GM18868 (cell line): ENCODE results near the gene SUSD4.
"Not testable (repeated sequence)": the region's sequence is repeated elsewhere in the genome, so short reads cannot be mapped to it uniquely, and the experiment has no call there.

ENCODE experiments used
- ATAC-seq: cut with Tn5 transposase; IDR thresholded peaks from one replicate; pipeline ENCODE4 v1.9.1; 2021; ENCODE audit warnings: mild to moderate bottlenecking, moderate library complexity; ENCODE audit not compliant: unreplicated experiment

The SUSD4 gene

DNA sequence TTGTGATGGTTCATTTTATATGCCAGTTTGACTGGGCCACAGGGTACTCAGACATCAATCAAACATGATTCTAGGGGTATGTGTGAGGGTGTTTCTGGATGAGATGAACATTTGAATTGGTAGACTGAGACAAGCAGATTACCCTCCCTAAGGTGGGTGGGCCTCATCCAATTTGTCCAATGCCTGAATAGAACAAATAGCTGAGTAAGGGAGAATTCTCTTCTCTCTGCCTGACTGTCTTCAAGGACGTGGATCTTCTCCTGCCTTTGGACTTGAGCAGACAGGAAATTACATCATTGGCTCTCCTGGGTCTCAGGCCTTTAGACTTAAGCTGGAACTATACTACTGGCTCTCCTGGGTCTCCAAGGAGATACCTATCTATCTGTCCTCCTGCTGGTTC is 64.4 kb downstream of the SUSD4 start:
- no peak for ATAC-seq

DNA sequence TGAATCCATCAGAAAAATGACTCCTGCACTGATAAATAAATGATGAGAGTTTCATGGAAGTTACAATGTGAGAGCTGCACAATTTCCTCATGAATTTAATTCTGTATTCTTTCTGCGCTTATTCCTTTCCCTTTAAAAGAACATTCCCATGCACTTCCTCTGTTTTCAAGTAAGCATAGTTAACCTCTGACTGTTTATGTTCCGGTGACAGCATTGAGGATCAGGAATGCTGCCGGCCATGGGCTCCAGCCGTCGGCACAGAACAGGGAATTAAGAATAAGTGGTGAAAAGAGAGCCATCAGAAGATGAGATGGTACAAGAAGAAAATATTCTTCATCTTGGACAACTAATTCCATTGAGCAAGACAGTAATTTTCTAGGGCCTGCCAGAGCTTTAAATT is 65.3 kb downstream of the SUSD4 start:
- no peak for ATAC-seq

DNA sequence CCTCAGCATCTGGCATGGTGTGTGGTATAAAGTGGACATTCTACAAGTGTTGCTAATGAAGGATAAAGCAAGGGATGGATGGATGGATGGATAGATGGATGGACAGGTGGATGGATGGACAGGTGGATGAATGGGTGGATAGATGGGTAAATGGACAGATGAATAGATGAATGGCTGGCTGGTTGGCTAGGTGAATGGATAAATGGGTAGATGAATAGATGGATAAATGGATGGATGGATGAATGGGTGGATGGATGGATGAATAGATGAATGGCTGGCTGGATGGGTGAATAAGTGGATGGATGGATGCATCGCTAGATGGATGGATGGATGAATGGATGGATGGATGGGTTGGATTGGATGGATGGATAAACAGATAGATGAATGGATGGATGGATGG is 66.2 kb downstream of the SUSD4 start:
- ATAC-seq = no peak

- ATAC-seq = no peak
These were observed 72.2 kb downstream of the SUSD4 start for GRCh38 chr1:223291796-223292195.

DNA sequence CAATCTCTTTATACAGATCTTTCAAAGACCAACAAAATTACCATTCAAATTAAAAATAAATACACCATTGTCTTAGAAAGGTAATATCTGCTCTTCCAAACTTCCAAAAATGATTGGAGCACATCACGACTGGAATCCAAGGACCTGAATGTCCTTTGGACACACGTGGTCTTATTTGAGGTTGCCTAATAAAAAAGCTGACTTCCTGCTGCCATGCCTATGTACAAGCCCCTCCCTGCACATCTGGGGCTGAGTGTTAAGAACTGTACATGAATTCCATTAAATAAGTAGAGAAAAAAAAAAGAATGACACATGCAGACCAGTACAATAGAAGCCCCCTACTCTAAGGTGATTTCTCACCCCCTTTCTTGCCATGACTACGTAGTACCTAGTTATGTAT is 73.6 kb downstream of the SUSD4 start:
- no peak for ATAC-seq

GRCh38 chr1:223289621-223290020 is 74.4 kb downstream of the SUSD4 start:
- no peak for ATAC-seq

DNA sequence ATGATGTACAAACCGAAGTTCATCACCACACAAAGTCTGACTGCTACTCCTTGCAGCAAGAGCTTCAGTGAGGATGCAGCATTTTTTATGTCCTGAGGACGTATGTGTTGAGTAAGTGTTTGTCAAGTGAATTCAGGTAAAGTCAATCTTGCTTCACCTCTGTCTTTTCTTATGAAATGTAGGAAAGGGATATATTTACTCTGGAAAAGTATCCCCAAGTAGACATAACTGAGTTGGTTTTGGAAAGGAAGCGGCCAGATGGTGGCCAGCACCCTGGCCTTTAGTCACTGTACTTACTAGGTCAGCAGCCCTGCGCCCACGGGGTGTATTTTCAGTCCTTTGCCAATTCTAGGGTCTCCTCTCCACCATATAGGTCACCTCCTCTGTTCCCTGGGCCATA is 75.2 kb downstream of the SUSD4 start:
- ATAC-seq = no peak

GRCh38 chr1:223285452-223285851 is 78.5 kb downstream of the SUSD4 start:
- no peak for ATAC-seq

DNA sequence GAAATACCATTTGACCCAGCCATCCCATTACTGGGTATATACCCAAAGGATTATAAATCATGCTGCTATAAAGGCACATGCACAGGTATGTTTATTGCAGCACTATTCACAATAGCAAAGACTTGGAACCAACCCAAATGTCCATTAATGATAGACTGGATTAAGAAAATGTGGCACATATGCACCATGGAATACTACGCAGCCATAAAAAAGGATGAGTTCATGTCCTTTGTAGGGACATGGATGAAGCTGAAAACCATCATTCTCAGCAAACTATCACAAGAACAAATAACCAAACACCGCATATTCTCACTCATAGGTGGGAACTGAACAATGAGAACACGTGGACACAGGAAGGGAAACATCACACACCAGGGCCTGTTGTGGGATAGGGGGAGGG is 80.3 kb downstream of the SUSD4 start:
- not testable (repeated sequence) for ATAC-seq

DNA sequence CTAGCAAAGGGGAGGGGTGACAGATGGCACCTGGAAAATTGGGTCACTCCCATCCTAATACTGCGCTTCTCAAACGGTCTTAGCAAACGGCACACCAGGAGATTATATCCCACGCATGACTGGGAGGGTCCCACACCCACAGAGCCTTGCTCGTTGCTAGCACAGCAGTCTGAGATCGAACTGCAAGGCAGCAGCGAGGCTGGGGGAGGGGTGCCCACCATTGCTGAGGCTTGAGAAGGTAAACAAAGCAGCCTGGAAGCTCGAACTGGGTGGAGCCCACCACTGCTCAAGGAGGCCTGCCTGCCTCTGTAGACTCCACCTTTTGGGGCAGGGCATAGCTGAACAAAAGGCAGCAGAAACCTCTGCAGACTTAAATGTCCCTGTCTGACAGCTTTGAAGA is 85.7 kb downstream of the SUSD4 start:
- ATAC-seq = not testable (repeated sequence)

GRCh38 chr1:223276029-223276428 is 87.9 kb downstream of the SUSD4 start:
- no peak for ATAC-seq

DNA sequence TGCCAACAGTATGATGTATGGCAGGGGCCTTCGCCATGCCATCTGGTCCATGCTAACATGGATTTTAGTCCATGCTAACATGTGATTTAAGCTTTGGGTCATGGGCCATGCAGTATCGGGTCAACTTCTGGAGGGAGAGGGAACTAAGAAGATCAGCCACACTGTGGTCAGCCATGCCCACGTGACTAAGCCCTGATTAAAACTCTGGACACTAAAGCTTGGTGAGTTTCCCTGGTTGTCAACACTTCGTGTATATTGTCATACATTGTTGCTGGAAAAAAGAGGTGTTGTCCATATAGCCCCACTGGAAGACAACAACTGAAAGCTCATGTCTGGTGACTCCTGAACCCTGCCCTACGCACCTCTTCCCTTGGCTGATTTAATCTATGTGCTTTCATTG is 90.5 kb downstream of the SUSD4 start:
- ATAC-seq = no peak

DNA sequence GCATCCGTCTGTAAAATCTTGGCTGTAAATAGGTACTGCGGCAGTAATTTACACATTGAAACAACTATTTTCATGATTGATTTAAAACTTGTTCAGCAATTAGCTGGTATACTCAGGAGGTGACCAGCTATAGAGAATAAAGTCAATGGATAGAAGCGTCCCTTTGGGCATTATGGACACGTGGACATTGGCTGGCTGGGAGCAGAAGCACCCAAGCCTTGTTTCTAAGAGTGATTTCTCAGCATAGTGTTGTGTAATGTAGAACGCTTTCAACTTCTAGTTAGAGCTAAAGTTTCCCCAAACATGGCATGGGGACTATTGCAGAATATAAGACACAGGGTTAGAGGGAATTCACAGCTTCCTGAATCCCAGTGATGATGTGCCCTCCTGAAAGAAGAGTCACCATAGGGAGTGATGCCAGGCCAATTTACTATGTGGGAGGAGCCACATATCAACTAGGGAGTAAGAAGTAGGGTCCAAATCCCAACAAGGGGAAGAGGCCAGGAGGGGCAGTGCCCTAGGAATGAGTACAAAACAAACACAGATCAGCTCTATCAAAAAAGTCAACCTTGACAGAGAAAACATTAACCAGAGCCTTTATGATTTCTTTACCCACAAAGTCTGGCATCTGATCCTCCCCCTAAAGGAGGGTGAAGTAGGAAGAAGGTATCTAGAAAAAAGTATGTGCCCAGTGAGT is 92.7 kb downstream of the SUSD4 start:
- no peak for ATAC-seq

DNA sequence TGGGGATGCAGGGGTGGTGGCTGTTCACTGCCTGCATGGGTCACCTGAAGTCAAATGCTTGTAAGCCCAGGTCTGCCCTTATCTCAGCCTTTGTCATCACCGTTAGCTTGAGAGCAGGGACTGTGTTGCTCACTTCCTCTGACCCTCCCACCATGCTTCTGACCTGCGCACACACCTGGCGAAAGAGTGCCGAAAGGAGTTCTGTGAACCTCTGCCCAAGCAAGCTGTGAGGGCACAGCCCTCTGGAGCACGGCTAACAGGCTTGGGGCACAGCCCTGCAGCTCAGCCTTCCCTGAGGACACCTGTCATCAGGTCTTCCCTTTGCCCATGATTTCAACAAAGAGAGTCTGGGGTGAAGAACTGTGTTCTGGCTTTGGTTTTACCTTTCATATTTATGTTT is 93.8 kb downstream of the SUSD4 start:
- ATAC-seq = no peak

DNA sequence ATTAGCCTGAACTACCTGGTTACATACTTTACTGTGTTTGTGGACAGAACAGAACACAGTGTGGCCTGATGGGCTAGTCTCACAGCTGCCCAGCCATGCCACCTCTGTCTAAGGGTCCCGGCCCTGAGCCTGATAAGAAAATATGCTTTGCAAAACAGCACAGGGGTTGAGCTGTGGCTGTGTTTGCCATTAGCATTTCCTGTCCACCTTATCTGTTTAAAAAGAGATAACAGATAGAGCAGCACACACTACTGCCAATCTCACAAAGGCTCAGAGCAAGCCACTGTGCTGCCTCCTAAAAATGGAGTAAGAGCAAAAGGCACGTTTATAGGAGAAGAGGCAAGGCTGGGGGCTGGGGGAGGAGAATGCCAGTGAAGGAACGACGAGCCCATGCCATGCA is 95.0 kb downstream of the SUSD4 start:
- ATAC-seq = no peak

DNA sequence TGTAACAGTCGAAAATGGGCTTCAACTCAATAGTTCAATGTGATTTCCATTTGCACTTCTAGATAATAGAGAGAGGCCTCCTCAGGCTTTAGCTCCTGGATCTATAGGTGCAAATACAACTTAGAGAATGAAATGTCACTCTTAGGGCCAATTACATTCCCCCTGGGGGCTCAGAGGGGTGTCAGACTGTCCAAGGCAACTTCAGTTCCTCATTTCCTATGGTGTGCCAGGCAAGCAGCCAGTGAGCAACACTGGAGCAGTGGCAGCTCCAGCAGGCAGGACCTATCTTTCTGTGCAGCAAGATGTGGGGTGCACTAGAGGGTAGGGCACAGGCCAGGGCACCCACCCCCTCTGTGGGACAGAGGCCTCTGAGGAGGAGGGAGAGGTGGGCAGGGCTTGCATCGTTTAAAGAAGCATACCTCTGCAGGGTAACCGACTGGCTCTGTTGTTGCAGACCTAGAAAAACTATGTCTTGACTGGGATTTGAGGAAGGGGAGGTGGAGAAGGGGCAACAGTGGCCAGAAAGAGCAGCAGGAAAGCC is 97.3 kb downstream of the SUSD4 start:
- no peak for ATAC-seq

DNA sequence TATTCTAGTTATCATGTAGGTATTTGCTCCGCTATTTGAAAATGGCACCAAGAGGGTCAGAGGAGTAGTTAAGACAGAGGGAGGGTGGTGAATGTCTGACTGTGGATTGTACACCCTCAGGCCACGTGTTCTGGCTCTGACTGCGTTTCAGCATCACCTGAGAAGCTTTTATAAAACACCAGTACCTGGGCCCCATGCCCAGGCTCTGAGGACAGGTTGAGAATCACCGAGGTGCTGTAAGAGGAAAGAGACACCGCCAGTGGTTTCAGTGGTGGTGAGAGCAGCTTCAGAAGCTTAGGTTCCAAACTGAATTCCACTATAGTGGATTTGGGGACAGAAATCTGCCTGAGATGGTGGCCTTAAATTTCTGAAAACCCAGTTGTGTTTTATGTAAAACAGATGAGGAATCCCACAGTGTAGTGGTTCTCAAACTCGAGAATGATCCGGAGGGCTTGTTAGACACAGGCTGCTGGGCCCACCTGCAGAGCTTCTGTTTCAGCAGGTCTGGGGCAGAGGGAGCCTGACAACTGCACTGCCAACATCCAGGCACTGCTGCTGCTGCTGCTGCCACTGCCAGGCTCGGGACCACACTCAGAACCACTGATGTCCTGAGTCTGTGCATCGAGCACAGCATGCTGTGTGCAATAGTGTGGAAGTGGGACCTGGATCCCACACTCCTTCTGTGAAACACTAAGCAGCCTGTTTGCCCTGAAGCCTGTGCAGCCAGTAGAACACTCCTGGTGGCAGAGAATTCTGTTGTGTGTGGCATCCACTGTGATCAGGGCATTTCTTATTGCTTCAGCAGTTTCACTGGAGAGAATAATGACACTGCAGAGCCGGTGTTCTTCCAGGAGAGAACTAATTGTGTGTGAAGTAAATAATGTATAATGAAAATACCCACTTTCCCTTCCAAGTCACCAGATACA is 98.7 kb downstream of the SUSD4 start:
- ATAC-seq = no peak

GRCh38 chr1:223264529-223264928 is 99.4 kb downstream of the SUSD4 start:
- no peak for ATAC-seq

DNA sequence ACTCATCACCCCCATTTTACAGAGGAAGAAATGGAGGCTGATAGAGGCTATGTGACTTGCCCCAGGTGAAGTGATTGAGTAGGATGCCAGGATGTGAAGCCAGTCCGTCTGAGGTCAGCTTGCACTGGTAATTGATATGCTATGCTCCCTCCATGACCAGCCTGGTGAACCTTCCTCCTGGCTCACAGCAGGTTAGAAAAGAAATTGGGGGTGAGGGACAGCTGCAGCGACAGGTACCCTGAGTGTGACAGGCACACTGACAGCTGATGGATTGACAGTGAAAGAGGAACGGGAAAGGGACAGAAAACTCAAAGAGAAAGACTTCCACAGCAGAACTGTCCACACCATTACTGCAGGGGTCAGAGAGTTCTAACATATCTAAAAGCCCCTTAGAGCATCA is 102.1 kb downstream of the SUSD4 start:
- no peak for ATAC-seq

DNA sequence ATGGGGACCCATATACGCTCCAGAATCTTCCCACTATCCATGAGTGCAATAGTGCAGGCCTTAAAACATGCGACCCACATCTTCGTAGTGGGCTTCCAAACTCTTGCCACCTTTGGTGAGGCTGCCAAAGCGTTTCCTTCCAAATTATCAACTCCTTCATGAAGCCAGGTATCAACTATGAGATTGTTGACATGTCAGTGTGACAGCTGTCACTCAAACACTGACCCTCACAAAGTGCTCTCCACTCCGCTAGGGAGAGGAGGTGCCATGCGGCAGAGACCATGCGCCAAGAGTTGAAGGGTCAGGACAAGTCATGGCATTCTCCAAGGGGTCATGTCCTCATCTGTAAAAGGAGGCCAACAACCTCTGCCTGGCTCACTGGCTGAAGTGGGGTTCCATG is 103.3 kb downstream of the SUSD4 start:
- no peak for ATAC-seq

DNA sequence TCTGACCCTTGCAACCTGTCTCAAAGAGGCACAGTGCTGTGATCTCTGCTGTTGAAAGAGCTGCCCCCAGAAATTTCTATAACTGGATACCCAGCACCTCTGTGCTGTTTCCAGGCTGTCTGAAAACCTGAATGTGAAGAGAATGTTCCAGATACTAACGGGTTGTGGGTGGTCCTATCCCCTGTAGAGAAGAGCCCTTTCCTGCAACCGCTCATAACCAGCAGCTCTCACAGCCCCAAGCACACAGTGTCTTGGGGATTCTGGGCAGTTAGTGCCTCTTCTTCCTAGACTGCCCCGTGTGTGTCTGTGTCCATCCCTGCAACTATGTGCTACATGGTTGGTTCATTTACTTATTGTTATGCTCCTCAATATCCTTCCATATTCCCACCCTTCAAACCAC is 104.5 kb downstream of the SUSD4 start:
- no peak for ATAC-seq

DNA sequence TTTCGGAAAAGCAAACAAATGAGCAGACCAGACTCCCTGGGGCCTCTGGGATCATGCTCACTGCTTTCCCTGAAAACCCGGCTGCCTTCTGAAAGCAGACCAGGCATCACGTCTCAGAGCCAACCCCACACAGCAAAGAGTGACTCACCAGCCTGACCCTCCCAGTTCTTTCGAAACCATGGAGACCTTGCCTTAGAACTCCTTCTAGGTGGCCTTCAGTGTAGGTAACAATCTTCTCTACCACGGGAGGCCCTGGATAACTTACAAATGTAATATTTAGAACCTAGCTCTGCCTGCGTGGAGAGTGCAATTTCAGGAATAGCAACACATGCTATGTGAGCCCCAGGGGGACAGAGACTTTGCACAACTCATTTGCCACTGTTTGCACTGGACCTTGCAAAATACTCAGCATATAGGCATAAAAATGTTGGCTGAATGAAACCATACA is 105.2 kb downstream of the SUSD4 start:
- no peak for ATAC-seq
